ENCODE measurements around the gene DGKG.

Gene DGKG

GRCh38 chr3:186167646-186168395 is 194.2 kb downstream of the DGKG start:
- DNase-seq, result no peak

- no peak for DNase-seq
Observed at GRCh38 chr3:186166491-186167288, 195.3 kb downstream of the DGKG start.

GRCh38 chr3:186166036-186166435 is 196.0 kb downstream of the DGKG start:
- DNase-seq, result no peak

GRCh38 chr3:186165331-186165730 is 196.7 kb downstream of the DGKG start:
- no peak for DNase-seq

- DNase-seq, result no peak
Observed at GRCh38 chr3:186164696-186165095, 197.3 kb downstream of the DGKG start.

- DNase-seq, result no peak
Observed at GRCh38 chr3:186162221-186162620, 199.8 kb downstream of the DGKG start.

GRCh38 chr3:186160691-186161243 is 201.3 kb downstream of the DGKG start:
- no peak for DNase-seq

- no peak for DNase-seq
Observed at GRCh38 chr3:186154641-186155040, 207.4 kb downstream of the DGKG start.

- no peak for DNase-seq
Observed at GRCh38 chr3:186152889-186153292, 209.1 kb downstream of the DGKG start.

- DNase-seq, result no peak
Observed at GRCh38 chr3:186152361-186152798, 209.7 kb downstream of the DGKG start.

GRCh38 chr3:186151077-186151971 is 210.7 kb downstream of the DGKG start:
- DNase-seq, result no peak

GRCh38 chr3:186150041-186150830 is 211.8 kb downstream of the DGKG start:
- no peak for DNase-seq

GRCh38 chr3:186149319-186149960 is 212.6 kb downstream of the DGKG start:
- DNase-seq, result no peak

GRCh38 chr3:186144257-186144656 is 217.8 kb downstream of the DGKG start:
- DNase-seq, result no peak

- no peak for DNase-seq
Observed at GRCh38 chr3:186143250-186143649, 218.8 kb downstream of the DGKG start.

GRCh38 chr3:186142393-186142932 is 219.6 kb downstream of the DGKG start:
- DNase-seq, result no peak

GRCh38 chr3:186141790-186142189 is 220.2 kb downstream of the DGKG start:
- no peak for DNase-seq

- no peak for DNase-seq
Observed at GRCh38 chr3:186138272-186138981, 223.6 kb downstream of the DGKG start.

GRCh38 chr3:186137051-186137685 is 224.9 kb downstream of the DGKG start:
- no peak for DNase-seq

- no peak for DNase-seq
Observed at GRCh38 chr3:186133980-186134379, 228.1 kb downstream of the DGKG start.
